ENCODE measurements around the gene LYZ.

The LYZ gene

DNA sequence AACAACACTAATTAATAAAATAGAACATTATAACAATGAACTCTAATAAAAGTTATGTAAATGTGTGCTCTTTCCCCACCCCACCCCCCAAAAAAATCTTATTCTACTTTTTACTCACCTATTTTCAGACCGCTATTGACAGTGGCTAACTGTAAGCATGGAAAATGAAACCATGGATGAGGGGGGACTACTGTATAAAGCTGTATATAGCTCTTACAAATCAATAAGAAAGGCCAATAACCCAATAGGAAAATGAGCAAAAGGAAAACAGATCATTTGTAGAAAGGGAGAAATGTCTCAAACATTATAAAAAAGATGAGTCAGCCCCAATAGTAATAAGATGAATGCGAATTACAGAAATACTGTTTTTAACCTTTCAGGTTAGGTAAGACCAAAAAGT is 38.7 kb downstream of the LYZ start:
- DNase-seq (ENCODE audit: low read depth, low spot score), result no peak

DNA sequence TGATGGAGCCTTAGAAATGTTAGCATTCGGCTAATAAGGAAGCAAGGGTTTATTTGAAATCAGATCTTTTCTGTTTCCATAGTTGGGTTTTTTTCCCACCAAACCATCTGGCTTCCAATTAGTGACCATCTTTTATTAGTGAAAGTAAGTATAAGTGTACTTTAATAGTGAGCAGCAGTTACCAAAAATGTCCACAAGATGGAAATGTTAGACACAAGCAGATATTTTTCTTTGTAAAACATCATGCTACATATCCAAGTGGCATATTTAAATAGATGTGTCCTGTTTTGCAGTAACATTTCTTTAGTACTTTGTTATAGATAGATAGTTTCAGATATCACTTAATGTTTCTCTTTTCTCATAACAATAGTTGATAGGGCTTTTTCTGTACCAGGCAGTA is 40.2 kb downstream of the LYZ start:
- peak; percentile 70 for DNase-seq (ENCODE audit: low read depth, low spot score)

GRCh38 chr12:69389831-69390230 is 41.6 kb downstream of the LYZ start:
- no peak for DNase-seq (ENCODE audit: low read depth, low spot score)

DNA sequence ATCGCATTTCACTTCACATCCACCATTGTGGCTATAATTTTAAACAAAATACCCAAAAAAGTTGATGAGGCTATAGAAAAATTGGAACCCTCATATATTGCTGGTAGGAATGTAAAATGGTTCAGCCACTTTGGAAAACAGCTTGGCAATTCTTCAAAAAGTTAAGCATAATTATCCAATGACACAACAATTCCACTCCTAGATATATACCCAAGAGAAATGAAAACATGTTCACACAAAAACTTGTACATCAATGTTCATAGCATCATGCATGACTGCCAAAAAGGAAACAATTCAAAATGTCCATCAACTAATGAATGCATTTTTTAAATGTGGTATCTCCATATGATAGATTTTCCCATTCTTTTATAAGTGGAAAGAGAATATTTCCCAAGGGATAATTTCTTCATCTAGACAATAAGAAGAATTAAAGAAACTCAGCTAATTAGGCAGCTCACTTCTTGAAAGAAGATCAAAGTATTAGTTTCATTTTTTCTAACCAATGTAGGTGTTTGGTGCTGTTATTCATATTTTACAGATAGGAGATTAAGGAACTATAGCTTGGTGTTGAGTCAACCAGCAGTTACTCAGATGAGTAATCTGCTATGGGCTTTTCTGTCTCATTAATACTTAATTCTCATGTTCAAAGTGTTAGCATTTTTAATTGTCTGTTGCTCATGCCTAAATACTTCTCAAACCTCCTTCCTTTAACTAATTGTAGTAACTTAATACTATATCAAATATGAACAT is 44.2 kb downstream of the LYZ start:
- DNase-seq (ENCODE audit: low read depth, low spot score), result no peak

- DNase-seq (ENCODE audit: low read depth, low spot score), result peak; percentile 31
These were observed 47.9 kb downstream of the LYZ start for GRCh38 chr12:69396041-69396440.

DNA sequence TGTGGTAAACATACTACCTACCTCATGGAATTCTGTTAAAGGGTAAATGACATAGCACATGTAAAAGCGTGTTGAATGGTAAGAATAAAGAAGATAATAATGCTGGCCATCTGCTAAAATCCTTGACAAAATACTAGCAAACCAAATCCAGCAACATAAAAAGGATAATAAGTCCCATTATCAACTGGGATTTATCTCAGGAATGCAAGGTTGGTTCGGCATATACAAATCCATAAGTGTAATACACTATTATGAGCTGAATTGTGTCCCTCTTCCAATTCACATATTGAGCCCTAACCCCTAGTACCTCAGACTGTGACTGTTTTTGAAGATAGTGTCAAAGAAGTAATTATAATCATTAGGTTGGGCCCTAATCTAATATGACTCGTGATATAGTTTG is 48.8 kb downstream of the LYZ start:
- no peak for DNase-seq (ENCODE audit: low read depth, low spot score)

DNA sequence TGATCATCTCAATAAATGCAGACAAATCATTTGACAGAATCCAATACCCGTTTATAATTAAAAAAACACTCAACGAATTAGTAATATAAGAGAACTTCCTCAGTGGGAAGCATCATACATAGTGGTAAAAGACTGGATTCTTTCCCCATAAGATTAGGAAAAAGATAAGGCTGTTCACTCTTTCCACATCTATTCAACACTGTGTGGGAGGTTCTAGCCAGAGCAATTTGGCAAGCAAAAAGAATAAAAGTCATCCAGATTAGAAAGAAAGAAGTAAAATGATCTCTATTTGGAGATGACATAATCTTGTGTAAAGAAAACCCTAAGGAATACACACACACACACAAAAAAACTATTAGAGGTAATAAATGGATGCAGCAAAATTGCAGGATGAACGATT is 49.8 kb downstream of the LYZ start:
- DNase-seq (ENCODE audit: low read depth, low spot score), result no peak

DNA sequence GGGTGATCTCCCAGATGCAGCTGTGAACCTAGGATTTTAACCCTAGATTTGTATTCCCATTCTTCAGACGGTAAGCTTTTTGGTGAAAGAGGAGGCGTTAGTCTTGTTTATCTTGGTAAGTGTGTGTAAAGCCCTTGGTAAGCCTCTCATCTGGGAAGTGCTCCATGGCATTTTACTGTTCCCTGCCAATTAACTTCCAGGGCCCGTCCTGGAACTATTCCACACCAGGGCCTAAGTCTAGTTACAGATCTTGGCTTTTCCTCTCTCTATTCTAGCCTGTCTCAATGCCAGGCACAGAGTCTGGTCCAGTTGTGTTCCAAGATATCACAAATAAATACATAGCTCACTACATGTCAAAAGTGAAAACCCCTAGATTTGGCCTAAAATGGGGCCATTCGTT is 53.8 kb downstream of the LYZ start:
- DNase-seq (ENCODE audit: low read depth, low spot score), result peak; percentile 66

Data from astrocyte of the hippocampus (primary cell).